H1 (cell line): Measurements from ENCODE around the gene KIF25. TPM values are rescaled to one million over a fixed set of nuclear protein-coding genes. Genes with fewer than 3 reads are reported as not detected.

Experiments used
- CTCF ChIA-PET: fragments of 300-600 bp; sonication (Branson Sonifier 250); formaldehyde crosslinking; loops from one replicate; lab custom pipeline; 2021; ENCODE audit not compliant: partially characterized antibody; lab: Charles Lee
- POLR2A ChIA-PET: fragments of 300-600 bp; sonication (Branson Sonifier 250); formaldehyde crosslinking; loops from one replicate; lab custom pipeline; 2021; ENCODE audit warnings: inconsistent platforms; ENCODE audit not compliant: partially characterized antibody; lab: Charles Lee
- DNase-seq, 2 experiments: peaks; one replicate each; pipeline versions ENCODE4 v3.0.0 to v3.0.0-alpha.2; 2010 to 2022; ENCODE audit warnings: low spot score in 2 of 2, low read depth in 1 of 2, mixed read lengths in 1 of 2
- FAIRE-seq: peaks from 2 replicates; lab custom pipeline; 2011; peaks lifted over from hg19 to GRCh38; lab: Jason Lieb, UNC
- H2AFZ ChIP-seq: 2 replicates; pipeline ENCODE4 v1.8.1; 2012; ENCODE audit warnings: low read length, inconsistent platforms
- H2AK5ac ChIP-seq: 2 replicates; pipeline ENCODE4 v1.6.1; 2013; ENCODE audit warnings: low read depth, low read length
- H2BK120ac ChIP-seq: replicated peaks from 2 replicates; pipeline ENCODE3; 2013; ENCODE audit warnings: low read depth, low read length, inconsistent platforms
- H2BK12ac ChIP-seq: 2 replicates; pipeline ENCODE4 v1.6.1; 2013; ENCODE audit warnings: low read depth, low read length
- H2BK15ac ChIP-seq: 2 replicates; pipeline ENCODE4 v1.6.1; 2013; ENCODE audit warnings: low read length
- H2BK20ac ChIP-seq: 2 replicates; pipeline ENCODE4 v1.6.1; 2013; ENCODE audit warnings: low read length
- H2BK5ac ChIP-seq: 2 replicates; pipeline ENCODE4 v1.6.1; 2013; ENCODE audit warnings: low read depth, low read length
- H3K14ac ChIP-seq: 2 replicates; pipeline ENCODE4 v1.6.1; 2013; ENCODE audit warnings: inconsistent platforms; ENCODE audit not compliant: insufficient read length
- H3K18ac ChIP-seq: 2 replicates; pipeline ENCODE4 v1.6.1; 2013; ENCODE audit warnings: low read length; ENCODE audit errors: extremely low read depth
- H3K23ac ChIP-seq: 2 replicates; pipeline ENCODE4 v1.6.1; 2013; ENCODE audit warnings: inconsistent platforms; ENCODE audit not compliant: insufficient read length
- H3K23me2 ChIP-seq: 2 replicates; pipeline ENCODE4 v1.6.1; 2013; ENCODE audit warnings: low read depth, low read length
- H3K27ac ChIP-seq: 2 replicates; pipeline ENCODE4 v1.6.1; 2011; ENCODE audit warnings: low read depth, low read length, inconsistent platforms
- H3K27me3 ChIP-seq, 4 experiments: replicated peaks in 1 of 4; 1 replicate in 1 of 4; 2 replicates in 3 of 4; pipeline versions ENCODE4 v1.6.1 to v1.8.1; 2011 to 2013; ENCODE audit warnings: low read length in 3 of 4, mild to moderate bottlenecking in 3 of 4, inconsistent platforms in 2 of 4, mixed read lengths in 2 of 4, moderate library complexity in 1 of 4; ENCODE audit not compliant: control insufficient read depth in 3 of 4, insufficient read depth in 3 of 4; ENCODE audit errors: extremely low read depth in 1 of 4
- H3K36me3 ChIP-seq, 4 experiments: 2 replicates each; pipeline versions ENCODE4 v1.6.1 to v1.8.1; 2011 to 2013; ENCODE audit warnings: mild to moderate bottlenecking in 4 of 4, low read length in 3 of 4, moderate library complexity in 2 of 4, control low read depth in 1 of 4, inconsistent platforms in 1 of 4; ENCODE audit not compliant: insufficient read depth in 4 of 4, control insufficient read depth in 2 of 4
- H3K4ac ChIP-seq: replicated peaks from 2 replicates; pipeline ENCODE3; 2013; ENCODE audit warnings: low read length, low read depth, mixed read lengths, inconsistent platforms; ENCODE audit not compliant: insufficient read length
- H3K4me1 ChIP-seq, 4 experiments: replicated peaks in 1 of 4; 1 replicate in 1 of 4; 2 replicates in 3 of 4; pipeline versions ENCODE4 v1.6.1 to v1.8.1; 2011 to 2013; ENCODE audit warnings: low read length in 3 of 4, inconsistent platforms in 2 of 4, mixed read lengths in 1 of 4; ENCODE audit not compliant: insufficient read depth in 4 of 4, control insufficient read depth in 3 of 4
- H3K4me2 ChIP-seq, 2 experiments: 2 replicates each; pipeline versions ENCODE4 v1.6.1 to v1.8.1; 2011 to 2013; ENCODE audit warnings: low read depth in 2 of 2, low read length in 2 of 2, control low read depth in 1 of 2, inconsistent platforms in 1 of 2, mild to moderate bottlenecking in 1 of 2; ENCODE audit not compliant: insufficient read depth in 1 of 2
- H3K4me3 ChIP-seq, 4 experiments: fragments of 200-600, 300-600 bp in 1 of 4; sonication (generic), shearing (Covaris generic), sonication (Bioruptor Twin) in 1 of 4; 2 replicates each; pipeline versions ENCODE4 v1.5.1 to v1.8.1; 2011 to 2016; ENCODE audit warnings: low read length in 4 of 4, low read depth in 3 of 4, control low read depth in 2 of 4, inconsistent platforms in 2 of 4, mild to moderate bottlenecking in 2 of 4, mixed read lengths in 1 of 4, moderate library complexity in 1 of 4; ENCODE audit not compliant: insufficient read depth in 2 of 4; ENCODE audit errors: extremely low read depth in 1 of 4
- H3K56ac ChIP-seq: replicated peaks from 2 replicates; pipeline ENCODE3; 2013; ENCODE audit warnings: low read depth, mild to moderate bottlenecking, mixed read lengths, low read length, inconsistent platforms; ENCODE audit not compliant: insufficient read length
- H3K79me1 ChIP-seq: 2 replicates; pipeline ENCODE4 v1.6.1; 2013; ENCODE audit warnings: low read depth, low read length, control low read depth
- H3K79me2 ChIP-seq, 2 experiments: 2 replicates each; pipeline versions ENCODE4 v1.6.1 to v1.8.1; 2012 to 2013; ENCODE audit warnings: low read length in 2 of 2, mild to moderate bottlenecking in 2 of 2, inconsistent platforms in 1 of 2; ENCODE audit not compliant: insufficient read depth in 2 of 2, control insufficient read depth in 1 of 2
- H3K9ac ChIP-seq, 4 experiments: replicated peaks in 1 of 4; 1 replicate in 1 of 4; 2 replicates in 3 of 4; pipeline versions ENCODE4 v1.6.1 to v1.8.1; 2011 to 2013; ENCODE audit warnings: low read depth in 3 of 4, low read length in 3 of 4, control low read depth in 2 of 4, mild to moderate bottlenecking in 2 of 4, moderate library complexity in 2 of 4, inconsistent platforms in 1 of 4; ENCODE audit errors: extremely low read depth in 1 of 4
- H3K9me3 ChIP-seq, 2 experiments: 2 replicates each; pipeline versions ENCODE4 v1.6.1 to v1.8.1; 2012 to 2013; ENCODE audit warnings: mild to moderate bottlenecking in 2 of 2, moderate library complexity in 2 of 2, control low read depth in 1 of 2, inconsistent platforms in 1 of 2, low read depth in 1 of 2, low read length in 1 of 2, mixed read lengths in 1 of 2; ENCODE audit not compliant: insufficient read depth in 2 of 2
- H4K20me1 ChIP-seq, 2 experiments: replicated peaks in 1 of 2; 2 replicates each; pipeline versions ENCODE3 to v1.8.1; 2011 to 2013; ENCODE audit warnings: inconsistent platforms in 2 of 2, low read length in 2 of 2, mild to moderate bottlenecking in 1 of 2; ENCODE audit not compliant: insufficient read depth in 2 of 2, control insufficient read depth in 1 of 2
- H4K5ac ChIP-seq: 2 replicates; pipeline ENCODE4 v1.6.1; 2013; ENCODE audit warnings: low read length, low read depth, mixed read lengths, inconsistent platforms; ENCODE audit not compliant: insufficient read length
- H4K8ac ChIP-seq: 2 replicates; pipeline ENCODE4 v1.8.0; 2013; ENCODE audit warnings: mild to moderate bottlenecking, moderate library complexity, low read length, inconsistent platforms; ENCODE audit not compliant: insufficient read depth; ENCODE audit errors: extremely low read depth
- H4K91ac ChIP-seq: replicated peaks from 2 replicates; pipeline ENCODE3; 2013; ENCODE audit warnings: low read length, mixed read lengths, inconsistent platforms; ENCODE audit not compliant: insufficient read length
- BACH1 ChIP-seq: IDR thresholded peaks from 2 replicates; pipeline ENCODE4 v1.6.1; 2012; ENCODE audit warnings: low read length, improper control_type of control experiment
- BRCA1 ChIP-seq: IDR thresholded peaks from 2 replicates; pipeline ENCODE4 v1.6.1; 2012; ENCODE audit warnings: low read depth, low read length, improper control_type of control experiment
- FOSL1 ChIP-seq: IDR thresholded peaks from 2 replicates; pipeline ENCODE4 v1.6.1; 2011; ENCODE audit warnings: mild to moderate bottlenecking, low read depth, low read length, moderate library complexity; ENCODE audit not compliant: insufficient read depth
- GTF2F1 ChIP-seq: IDR thresholded peaks from 2 replicates; pipeline ENCODE4 v1.6.1; 2012; ENCODE audit warnings: low read depth, low read length, improper control_type of control experiment, borderline replicate concordance
- JUN ChIP-seq: IDR thresholded peaks from 2 replicates; pipeline ENCODE4 v1.6.1; 2011; ENCODE audit warnings: low read depth, mild to moderate bottlenecking, improper control_type of control experiment, low read length
- JUND ChIP-seq: IDR thresholded peaks from 2 replicates; pipeline ENCODE4 v1.6.1; 2011; ENCODE audit warnings: mild to moderate bottlenecking, improper control_type of control experiment, low read length
- MAFK ChIP-seq: IDR thresholded peaks from 2 replicates; pipeline ENCODE4 v1.6.1; 2012; ENCODE audit warnings: low read depth, mild to moderate bottlenecking, improper control_type of control experiment, low read length
- SIX5 ChIP-seq: IDR thresholded peaks from 2 replicates; pipeline ENCODE4 v1.6.1; 2011; ENCODE audit warnings: mild to moderate bottlenecking, low read depth, low read length
- TCF12 ChIP-seq: IDR thresholded peaks from 2 replicates; pipeline ENCODE4 v1.6.1; 2011; ENCODE audit warnings: low read depth, mild to moderate bottlenecking, low read length
- TEAD4 ChIP-seq: IDR thresholded peaks from 2 replicates; pipeline ENCODE4 v1.6.1; 2012; ENCODE audit warnings: low read depth, low read length, inconsistent platforms, mixed read lengths
- YY1 ChIP-seq: IDR thresholded peaks from 2 replicates; pipeline ENCODE4 v1.6.1; 2011; ENCODE audit warnings: low read depth, mild to moderate bottlenecking, low read length
- ZNF274 ChIP-seq: IDR thresholded peaks from 2 replicates; pipeline ENCODE4 v1.7.0; 2012; ENCODE audit warnings: low read length, borderline replicate concordance; ENCODE audit errors: extremely low read depth
- WGBS, 2 experiments: shearing (Covaris generic) in 1 of 2; methylation state at CpG; one replicate each; pipeline versions ENCODE4 v1.1.6 to v1.1.7; 2013 to 2015; ENCODE audit warnings: low lambda C conversion rate in 2 of 2, mixed read lengths in 2 of 2, inconsistent platforms in 1 of 2, low coverage in 1 of 2, missing lambda C conversion rate in 1 of 2; ENCODE audit not compliant: insufficient replicate concordance in 2 of 2, insufficient coverage in 1 of 2, insufficient read length in 1 of 2; ENCODE audit errors: extremely low coverage in 1 of 2, missing lambda C conversion rate in 1 of 2; 5-methylcytosine and 5-hydroxymethylcytosine counted together
- polyA plus RNA-seq, 7 experiments: library from polyadenylated mRNA; depleted of rRNA in 3 of 7; stranded (reverse) in 5 of 7; unstranded in 2 of 7; fragments of >200 nt in 5 of 7; fragments of 200-250 nt in 2 of 7; gene quantifications; 1 replicate in 5 of 7; 2 replicates in 1 of 7; 4 replicates in 1 of 7; pipeline versions ENCODE4 v1.2.1 to v1.2.3, GENCODE V29; 2011 to 2013; ENCODE audit warnings: missing spikeins in 2 of 7, mixed read lengths in 2 of 7
- total RNA-seq: library from RNA; stranded (reverse); fragmentation: NEBNext Ultra II Directional; extraction: Animal tissue kit (Norgen Biotek cat#: 25700); gene quantifications from 2 replicates; pipeline ENCODE4 v1.2.1, GENCODE V29; 2021
- TF ChIP-seq, protein P1 (sequence below): IDR thresholded peaks from 2 replicates; pipeline ENCODE4 v1.6.1; 2012; ENCODE audit warnings: inconsistent platforms
- TF ChIP-seq, protein P2 (sequence below): IDR thresholded peaks from 2 replicates; pipeline ENCODE4 v1.6.1; 2011; ENCODE audit warnings: low read depth, mild to moderate bottlenecking, low read length; ENCODE audit not compliant: insufficient read depth

Gene KIF25
- total and polyA plus RNA-seq, 2 of the 8 experiments (the other 6 are each of a cell fraction or from before 2014, with no cell fraction given) = 1.5 to 2.0 TPM

DNA sequence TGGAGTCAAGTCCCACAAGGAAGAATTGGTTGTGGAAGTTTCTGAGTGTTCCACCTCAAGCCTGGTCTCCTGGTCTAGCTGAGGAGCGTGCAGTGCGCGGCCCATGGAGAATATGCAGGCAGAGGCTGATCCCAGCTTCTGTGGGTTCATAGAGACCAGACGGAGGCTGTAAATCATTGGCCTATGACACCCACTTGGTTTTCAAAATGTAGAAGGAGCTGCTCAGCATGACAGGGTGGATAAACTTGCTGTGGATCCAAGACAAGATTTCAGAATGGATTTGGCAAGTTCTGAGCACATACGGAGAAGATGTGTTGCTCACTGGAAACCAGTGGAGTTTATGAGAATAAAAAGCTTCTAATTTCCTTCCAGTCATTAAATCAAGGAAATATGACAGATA, 744 bp downstream of the KIF25 start:
- DNase-seq (peak in 1 of 2 experiments; percentile 16), FAIRE-seq (no peak)
- Histone ChIP-seq H3K18ac (no peak overlapping the region), H2BK5ac (no peak overlapping the region), H3K4me2 (no peak overlapping the region), H2AFZ (no peak overlapping the region), H4K5ac (no peak overlapping the region), H3K4ac (no peak overlapping the region), H3K79me2 (no peaks in the 10 kb centered on the region), H3K9ac (no peak overlapping the region), H3K23ac (no peak overlapping the region), H3K4me3 (no peak overlapping the region), H3K36me3 (no peaks in the 10 kb centered on the region), H4K91ac (peak overlapping the region; percentile 75), H2BK20ac (peak overlapping the region; percentile 61; the same call in 1 of the 2 replicates), H3K4me1 (peaks cover 0 to 13% (median 3%) of the 10 kb centered on the region in 4 experiments; a peak in 6 of 7 replicates), H4K20me1 (no peaks in the 10 kb centered on the region), H3K27ac (no peak overlapping the region), H3K9me3 (no peaks in the 10 kb centered on the region; a peak in 1 of 4 replicates), H2BK12ac (no peak overlapping the region), H2BK120ac (peak overlapping the region; percentile 24), H3K14ac (no peak overlapping the region), H4K8ac (no peak overlapping the region), H2AK5ac (no peak overlapping the region), H3K27me3 (no peaks in the 10 kb centered on the region), H3K23me2 (no peaks in the 10 kb centered on the region), H3K56ac (no peak overlapping the region), H2BK15ac (no peak overlapping the region), H3K79me1 (no peaks in the 10 kb centered on the region)
- ChIA-PET POLR2A (interaction anchor here (1.2 kb wide), 1 partner anchor 34 kb away, joined by 3 read pairs; no protein-coding TSS in a partner anchor), CTCF (interaction anchor here (0.6 to 2.8 kb wide), 3 partner anchors 15 to 135 kb away, joined by 5 to 10 read pairs (median 6); no protein-coding TSS in a partner anchor)
- TF ChIP-seq GTF2F1 (no peak), SIX5 (no peak), YY1 (no peak), BRCA1 (no peak), JUN (no peak), BACH1 (no peak), TEAD4 (no peak), ZNF274 (no peak), MAFK (no peak), JUND (no peak), FOSL1 (no peak), TCF12 (no peak)
- TF ChIP-seq, protein P1, sequence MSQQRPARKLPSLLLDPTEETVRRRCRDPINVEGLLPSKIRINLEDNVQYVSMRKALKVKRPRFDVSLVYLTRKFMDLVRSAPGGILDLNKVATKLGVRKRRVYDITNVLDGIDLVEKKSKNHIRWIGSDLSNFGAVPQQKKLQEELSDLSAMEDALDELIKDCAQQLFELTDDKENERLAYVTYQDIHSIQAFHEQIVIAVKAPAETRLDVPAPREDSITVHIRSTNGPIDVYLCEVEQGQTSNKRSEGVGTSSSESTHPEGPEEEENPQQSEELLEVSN = no peak
- TF ChIP-seq, protein P2, sequence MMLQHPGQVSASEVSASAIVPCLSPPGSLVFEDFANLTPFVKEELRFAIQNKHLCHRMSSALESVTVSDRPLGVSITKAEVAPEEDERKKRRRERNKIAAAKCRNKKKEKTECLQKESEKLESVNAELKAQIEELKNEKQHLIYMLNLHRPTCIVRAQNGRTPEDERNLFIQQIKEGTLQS = no peak
- 97% methylated on average over 5 of the region's 5 CpGs; no CpG with 5 or more reads in 1 of the 2 experiments for WGBS, 2 experiments
